ENCODE data around the gene RNGTT.
"Not testable (repeated sequence)": the region's sequence is repeated elsewhere in the genome, so short reads cannot be mapped to it uniquely, and the experiment has no call there.

The RNGTT gene

GRCh38 chr6:88963139-88964090 lies at the start of gene RNGTT:
Gene RNGTT, minus strand, starts transcription at chr6:88963618. Its CDS starts 209 bp downstream, at chr6:88963409.
- peak; percentile 95 for DNase-seq (ENCODE audit: low read depth in 2 of 2)

- DNase-seq (ENCODE audit: low read depth in 2 of 2) = no peak
These were observed 48.0 kb upstream of the RNGTT start for GRCh38 chr6:89011436-89011835.

- no peak for DNase-seq (ENCODE audit: low read depth in 2 of 2)
These were observed 47.4 kb upstream of the RNGTT start for GRCh38 chr6:89010825-89011224.

- no peak for DNase-seq (ENCODE audit: low read depth in 2 of 2)
These were observed 46.2 kb upstream of the RNGTT start for GRCh38 chr6:89009624-89010059.

GRCh38 chr6:89008815-89009374 lies 45.5 kb upstream of the RNGTT start:
- DNase-seq (ENCODE audit: low read depth in 2 of 2) = no peak

- no peak for DNase-seq (ENCODE audit: low read depth in 2 of 2)
These were observed 44.8 kb upstream of the RNGTT start for GRCh38 chr6:89008001-89008814.

- DNase-seq (ENCODE audit: low read depth in 2 of 2) = no peak
These were observed 44.0 kb upstream of the RNGTT start for GRCh38 chr6:89007209-89008000.

GRCh38 chr6:89002523-89002922 lies 39.1 kb upstream of the RNGTT start:
- no peak for DNase-seq (ENCODE audit: low read depth in 2 of 2)

- DNase-seq (ENCODE audit: low read depth in 2 of 2) = no peak
These were observed 33.9 kb upstream of the RNGTT start for GRCh38 chr6:88997327-88997726.

- DNase-seq (ENCODE audit: low read depth in 2 of 2) = no peak
These were observed 29.5 kb upstream of the RNGTT start for GRCh38 chr6:88992741-88993552.

- DNase-seq (ENCODE audit: low read depth in 2 of 2) = no peak
These were observed 25.8 kb upstream of the RNGTT start for GRCh38 chr6:88989215-88989614.

- DNase-seq (ENCODE audit: low read depth in 2 of 2) = no peak
These were observed 24.5 kb upstream of the RNGTT start for GRCh38 chr6:88987922-88988321.

GRCh38 chr6:88985901-88986300 lies 22.5 kb upstream of the RNGTT start:
- DNase-seq (ENCODE audit: low read depth in 2 of 2) = no peak

GRCh38 chr6:88984606-88985005 lies 21.2 kb upstream of the RNGTT start:
- DNase-seq (ENCODE audit: low read depth in 2 of 2) = no peak

GRCh38 chr6:88984152-88984551 lies 20.7 kb upstream of the RNGTT start:
- no peak for DNase-seq (ENCODE audit: low read depth in 2 of 2)

- no peak for DNase-seq (ENCODE audit: low read depth in 2 of 2)
These were observed 20.1 kb upstream of the RNGTT start for GRCh38 chr6:88983532-88983931.

GRCh38 chr6:88983129-88983528 lies 19.7 kb upstream of the RNGTT start:
- not testable (repeated sequence) for DNase-seq (ENCODE audit: low read depth in 2 of 2)

- no peak for DNase-seq (ENCODE audit: low read depth in 2 of 2)
These were observed 19.3 kb upstream of the RNGTT start for GRCh38 chr6:88982720-88983119.

GRCh38 chr6:88975369-88975768 lies 12.0 kb upstream of the RNGTT start:
- DNase-seq (ENCODE audit: low read depth in 2 of 2) = no peak
